ENCODE data around the gene NEK6.

NEK6 gene

GRCh38 chr9:124386201-124386600, 128.5 kb downstream of the NEK6 start:
- Mint-ChIP-seq H3K4me3 (no peak overlapping the region), H3K27ac (no peak overlapping the region), H3K9me3 (no peaks in the 10 kb centered on the region), H3K36me3 (ENCODE audit: low read depth) (peaks cover 12% of the 10 kb centered on the region), H3K4me1 (ENCODE audit: low read depth) (peaks cover 7% of the 10 kb centered on the region), H3K27me3 (ENCODE audit: low read depth) (no peaks in the 10 kb centered on the region)

DNA sequence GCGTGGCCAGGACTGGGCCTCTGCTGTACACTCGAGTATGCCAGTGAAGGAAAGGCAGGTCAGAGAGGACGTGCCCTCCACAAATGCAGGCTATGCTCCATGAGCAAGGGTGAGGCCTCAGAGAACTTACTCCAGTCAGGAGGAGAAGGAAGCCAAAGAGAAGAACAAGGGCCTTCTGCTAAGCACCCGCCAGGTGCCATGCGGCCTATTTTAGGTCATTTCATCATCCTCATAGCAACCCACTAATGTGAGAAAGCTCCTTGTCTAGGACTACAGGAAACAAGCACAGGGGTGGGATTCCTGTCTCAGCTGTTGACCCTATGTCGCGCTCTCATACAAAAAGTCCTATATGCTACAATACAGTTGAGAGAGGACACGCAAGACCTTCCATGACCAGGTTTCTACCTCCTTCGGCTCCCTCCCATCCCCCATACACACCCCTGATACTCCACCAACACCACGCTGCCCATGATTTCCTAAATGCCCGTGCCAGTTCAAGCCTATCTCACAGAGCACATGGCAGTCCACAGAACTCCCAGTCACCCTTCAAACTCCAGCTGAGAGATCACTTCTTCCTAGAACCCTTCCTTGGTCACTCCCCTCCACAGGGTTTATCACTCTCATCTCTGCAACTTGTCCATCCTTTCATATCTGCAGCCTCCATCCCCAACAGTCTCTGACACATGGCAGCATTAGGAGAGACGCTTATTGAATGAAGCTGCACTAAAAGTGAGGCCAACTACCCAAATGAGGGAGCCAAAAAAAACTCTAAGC, 130.7 kb downstream of the NEK6 start:
- H3K27me3 Mint-ChIP-seq (ENCODE audit: low read depth), result no peaks in the 10 kb centered on the region
- H3K9me3 Mint-ChIP-seq, result no peaks in the 10 kb centered on the region
- no peak overlapping the region for H3K27ac Mint-ChIP-seq
- H3K36me3 Mint-ChIP-seq (ENCODE audit: low read depth), result peaks cover 5% of the 10 kb centered on the region
- H3K4me3 Mint-ChIP-seq, result no peak overlapping the region
- H3K4me1 Mint-ChIP-seq (ENCODE audit: low read depth), result peaks cover 7% of the 10 kb centered on the region

DNA sequence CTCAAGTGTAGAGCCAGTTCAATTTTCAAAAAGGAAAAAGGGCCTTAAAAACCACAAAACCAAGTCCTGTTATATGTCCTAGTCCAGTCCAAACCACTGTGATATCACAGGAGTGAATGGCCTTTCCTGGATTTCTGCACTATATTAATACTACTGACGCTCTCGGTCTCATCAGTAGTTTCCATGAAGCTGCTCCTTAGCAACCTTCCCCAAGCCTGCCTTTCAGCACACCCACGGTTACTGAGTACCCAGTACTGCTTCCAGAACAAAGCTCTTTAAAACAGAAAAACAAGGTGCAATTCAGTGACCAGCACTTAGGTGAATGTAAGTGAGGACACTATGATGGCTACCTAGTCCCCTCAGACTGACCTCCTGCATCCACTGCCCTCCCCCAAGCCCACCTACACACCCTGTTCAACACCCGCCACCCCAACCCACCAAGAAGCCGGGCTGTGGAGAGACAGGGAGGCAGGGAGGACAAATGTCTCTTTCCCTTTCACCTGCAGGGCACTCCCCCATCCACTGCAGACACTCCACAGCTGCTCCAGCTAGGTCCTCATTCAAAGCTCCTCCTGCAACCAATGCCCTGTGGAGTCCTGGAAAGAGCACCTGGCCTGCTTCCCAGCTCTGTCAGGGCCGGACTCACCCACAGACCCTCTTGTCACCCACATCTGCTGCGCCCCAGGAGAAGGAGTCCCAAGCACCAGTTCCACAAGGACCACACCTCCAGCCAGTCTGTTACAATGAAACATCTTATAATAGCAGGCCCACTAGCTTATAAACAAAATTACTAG, 131.6 kb downstream of the NEK6 start:
- H3K27me3 Mint-ChIP-seq (ENCODE audit: low read depth), result no peaks in the 10 kb centered on the region
- H3K4me3 Mint-ChIP-seq, result no peak overlapping the region
- peaks cover 12% of the 10 kb centered on the region for H3K4me1 Mint-ChIP-seq (ENCODE audit: low read depth)
- H3K27ac Mint-ChIP-seq, result no peak overlapping the region
- H3K9me3 Mint-ChIP-seq, result no peaks in the 10 kb centered on the region
- H3K36me3 Mint-ChIP-seq (ENCODE audit: low read depth), result peaks cover 4% of the 10 kb centered on the region

DNA sequence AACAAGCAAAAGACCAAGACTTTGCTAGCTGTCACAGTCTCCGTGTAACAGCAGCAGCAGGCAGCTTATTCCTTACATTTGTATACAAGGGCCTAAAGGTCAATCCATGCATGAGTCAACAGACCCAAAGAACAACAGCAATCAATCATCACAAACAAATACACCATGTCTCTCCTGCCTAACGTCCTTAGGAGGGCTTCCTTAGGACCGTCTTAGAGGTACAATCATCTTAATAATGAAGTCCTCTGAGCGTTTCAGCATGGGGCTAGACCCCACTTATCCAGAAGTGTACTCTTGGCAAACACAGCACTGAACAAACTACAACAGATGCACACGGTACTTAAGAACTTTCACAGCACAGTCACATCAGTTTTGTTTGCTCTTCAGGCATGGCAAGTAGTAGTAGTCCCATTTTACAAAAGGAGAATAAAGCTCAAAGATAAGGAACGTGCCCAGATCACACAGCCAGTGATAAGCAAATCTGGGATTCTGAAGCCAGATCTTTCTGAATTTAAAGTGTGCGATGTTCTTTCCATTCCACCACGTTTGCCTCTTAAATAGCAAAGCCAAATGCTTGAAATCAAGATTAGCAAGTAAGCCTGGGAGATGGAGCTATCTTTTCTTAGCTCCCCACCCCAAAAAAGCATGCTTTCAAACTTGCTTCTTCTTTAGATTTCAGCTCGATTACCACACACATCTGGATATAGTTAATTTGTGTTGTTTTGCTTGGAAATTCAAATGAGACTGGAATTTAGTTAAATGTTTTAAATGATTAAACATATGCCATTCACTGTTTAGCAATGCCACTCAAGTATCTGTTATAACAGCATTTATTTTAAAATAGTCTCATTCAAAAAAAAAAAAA, 133.3 kb downstream of the NEK6 start:
- Mint-ChIP-seq H3K27me3 (ENCODE audit: low read depth) (no peaks in the 10 kb centered on the region), H3K9me3 (no peaks in the 10 kb centered on the region), H3K36me3 (ENCODE audit: low read depth) (peaks cover 4% of the 10 kb centered on the region), H3K4me1 (ENCODE audit: low read depth) (peaks cover 20% of the 10 kb centered on the region), H3K27ac (no peak overlapping the region), H3K4me3 (no peak overlapping the region)

GRCh38 chr9:124392254-124392870, 134.6 kb downstream of the NEK6 start:
- Mint-ChIP-seq H3K27me3 (ENCODE audit: low read depth) (no peaks in the 10 kb centered on the region), H3K4me3 (no peak overlapping the region), H3K36me3 (ENCODE audit: low read depth) (peaks cover 8% of the 10 kb centered on the region), H3K9me3 (no peaks in the 10 kb centered on the region), H3K4me1 (ENCODE audit: low read depth) (peaks cover 20% of the 10 kb centered on the region), H3K27ac (no peak overlapping the region)

DNA sequence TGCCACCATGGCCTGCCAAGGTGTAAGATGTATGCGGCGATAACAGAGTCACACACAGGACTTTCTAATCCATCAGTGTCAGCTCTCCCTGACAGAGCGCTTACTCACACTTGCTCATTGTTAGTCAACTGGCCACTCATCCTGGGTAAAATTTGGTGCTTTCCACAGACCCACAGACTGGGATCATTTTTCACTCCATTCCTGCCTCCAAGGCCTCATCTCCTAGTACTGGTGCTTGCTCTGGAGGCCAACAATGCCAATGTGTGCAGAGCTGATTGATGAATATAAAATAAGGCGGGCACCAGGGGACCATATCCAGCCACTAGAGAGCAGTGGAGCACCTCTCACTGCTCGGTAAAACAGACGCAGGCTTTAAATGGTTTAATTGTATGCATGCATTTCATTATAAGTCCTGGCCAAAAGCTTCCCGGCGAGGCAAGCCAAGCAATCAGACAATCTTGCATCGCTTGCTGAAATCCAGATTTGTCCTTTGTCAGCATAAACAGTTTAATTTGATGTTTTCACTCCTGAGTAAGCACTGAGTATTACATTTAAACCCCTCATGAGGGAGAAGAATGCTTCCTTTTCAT, 135.2 kb downstream of the NEK6 start:
- H3K36me3 Mint-ChIP-seq (ENCODE audit: low read depth), result peaks cover 8% of the 10 kb centered on the region
- no peak overlapping the region for H3K4me3 Mint-ChIP-seq
- H3K27me3 Mint-ChIP-seq (ENCODE audit: low read depth), result no peaks in the 10 kb centered on the region
- H3K9me3 Mint-ChIP-seq, result no peaks in the 10 kb centered on the region
- H3K27ac Mint-ChIP-seq, result no peak overlapping the region
- H3K4me1 Mint-ChIP-seq (ENCODE audit: low read depth), result peaks cover 20% of the 10 kb centered on the region

DNA sequence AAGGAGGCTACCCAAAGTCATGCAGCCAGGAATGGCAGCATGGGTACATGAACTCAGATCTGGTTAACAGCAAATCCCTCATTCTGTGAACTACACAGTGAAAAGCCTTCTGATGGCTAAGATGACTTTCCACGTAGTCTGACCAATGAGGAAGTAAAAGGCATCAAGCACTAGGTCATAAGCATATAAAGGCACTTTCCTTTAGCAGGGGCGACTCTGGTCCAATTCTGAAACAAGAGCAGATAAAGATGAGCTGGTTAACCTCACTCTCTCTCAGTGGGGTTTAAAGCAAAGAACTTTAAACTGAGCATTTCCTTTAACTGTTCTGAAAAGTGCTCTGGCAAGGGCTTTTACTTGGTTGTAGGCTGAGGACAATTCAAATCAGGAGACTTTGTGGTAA, 136.4 kb downstream of the NEK6 start:
- H3K4me3 Mint-ChIP-seq, result no peak overlapping the region
- H3K27ac Mint-ChIP-seq, result peak overlapping the region; percentile 45
- H3K4me1 Mint-ChIP-seq (ENCODE audit: low read depth), result peaks cover 16% of the 10 kb centered on the region
- peaks cover 11% of the 10 kb centered on the region for H3K36me3 Mint-ChIP-seq (ENCODE audit: low read depth)
- no peaks in the 10 kb centered on the region for H3K9me3 Mint-ChIP-seq
- no peaks in the 10 kb centered on the region for H3K27me3 Mint-ChIP-seq (ENCODE audit: low read depth)

DNA sequence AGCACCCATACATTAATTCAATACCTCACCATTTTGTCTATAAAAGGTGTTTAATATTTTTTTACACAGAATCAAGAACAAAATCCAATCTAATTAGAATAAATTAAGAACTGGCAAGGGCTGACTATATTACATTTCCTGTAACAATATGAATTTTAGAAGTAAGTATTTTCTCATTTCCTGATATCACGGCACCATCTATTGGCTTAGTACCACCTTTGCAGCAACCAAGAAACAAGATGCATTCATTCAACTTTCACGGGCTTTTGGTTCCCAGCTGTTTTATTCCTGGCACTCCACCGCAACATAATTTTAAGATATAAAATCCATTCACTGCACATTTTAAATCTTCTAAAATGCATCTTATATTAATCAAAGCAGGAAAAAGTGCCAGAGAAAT, 136.8 kb downstream of the NEK6 start:
- H3K4me3 Mint-ChIP-seq, result no peak overlapping the region
- peaks cover 11% of the 10 kb centered on the region for H3K36me3 Mint-ChIP-seq (ENCODE audit: low read depth)
- no peaks in the 10 kb centered on the region for H3K27me3 Mint-ChIP-seq (ENCODE audit: low read depth)
- no peaks in the 10 kb centered on the region for H3K9me3 Mint-ChIP-seq
- peaks cover 16% of the 10 kb centered on the region for H3K4me1 Mint-ChIP-seq (ENCODE audit: low read depth)
- H3K27ac Mint-ChIP-seq, result no peak overlapping the region

DNA sequence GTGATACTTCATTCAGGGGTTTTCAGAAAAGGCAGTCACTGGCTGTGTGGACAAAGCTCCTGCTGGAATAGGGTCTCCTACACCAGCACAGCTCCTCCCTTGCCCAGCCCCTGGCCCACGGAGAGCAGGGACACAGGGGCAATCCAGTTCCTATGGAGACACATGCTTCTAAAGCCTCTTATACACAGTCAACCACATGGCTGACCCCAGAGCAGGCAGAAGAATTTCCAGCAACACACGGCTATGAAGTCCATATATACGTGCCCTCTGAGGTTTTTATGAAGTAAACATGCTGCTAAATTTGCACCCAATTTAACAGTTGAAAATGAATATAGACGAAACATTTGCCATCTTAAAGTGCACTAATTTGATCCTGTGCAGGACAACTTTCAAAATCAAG, 138.1 kb downstream of the NEK6 start:
- Mint-ChIP-seq H3K9me3 (no peaks in the 10 kb centered on the region), H3K36me3 (ENCODE audit: low read depth) (peaks cover 12% of the 10 kb centered on the region), H3K4me3 (no peak overlapping the region), H3K27me3 (ENCODE audit: low read depth) (no peaks in the 10 kb centered on the region), H3K27ac (no peak overlapping the region), H3K4me1 (ENCODE audit: low read depth) (peaks cover 15% of the 10 kb centered on the region)

- Mint-ChIP-seq H3K27ac (no peak overlapping the region), H3K27me3 (ENCODE audit: low read depth) (no peaks in the 10 kb centered on the region), H3K36me3 (ENCODE audit: low read depth) (peaks cover 19% of the 10 kb centered on the region), H3K4me3 (no peak overlapping the region), H3K9me3 (no peaks in the 10 kb centered on the region), H3K4me1 (ENCODE audit: low read depth) (peaks cover 12% of the 10 kb centered on the region)
Observed at GRCh38 chr9:124398191-124398935, 140.6 kb downstream of the NEK6 start.

DNA sequence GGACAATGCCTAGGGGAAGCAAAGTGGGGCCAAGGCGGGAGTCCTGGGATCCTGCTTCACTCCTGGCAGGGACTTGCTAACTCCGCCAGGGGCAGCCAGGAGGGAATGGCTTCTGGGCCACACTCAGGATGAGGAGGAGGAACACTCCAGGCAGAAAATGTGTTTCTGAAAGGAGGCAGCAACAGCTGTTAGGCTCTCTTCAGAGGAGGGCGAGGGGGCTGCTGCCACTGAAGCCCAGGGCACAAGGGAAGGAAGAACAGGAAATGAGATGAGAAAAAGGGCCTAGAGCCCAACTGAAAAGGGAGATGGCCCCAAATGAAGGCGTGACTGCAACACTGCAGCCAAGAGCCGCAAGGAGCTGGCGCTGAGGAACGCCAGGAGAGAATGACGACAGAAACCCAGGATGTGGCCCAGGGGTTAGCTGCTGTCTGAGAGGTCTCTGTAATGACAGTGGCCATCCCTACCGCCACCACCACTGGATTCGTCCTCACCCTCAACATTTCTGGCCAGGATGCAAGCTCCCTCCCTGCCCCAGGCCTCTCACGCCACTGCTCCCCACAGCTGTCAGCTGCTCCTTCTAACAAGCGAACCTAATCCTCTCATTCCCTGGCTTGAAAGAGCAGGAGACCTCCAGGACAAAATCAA, 141.7 kb downstream of the NEK6 start:
- Mint-ChIP-seq H3K36me3 (ENCODE audit: low read depth) (peaks cover 24% of the 10 kb centered on the region), H3K9me3 (no peaks in the 10 kb centered on the region), H3K27ac (no peak overlapping the region), H3K4me3 (no peak overlapping the region), H3K27me3 (ENCODE audit: low read depth) (no peaks in the 10 kb centered on the region), H3K4me1 (ENCODE audit: low read depth) (peaks cover 7% of the 10 kb centered on the region)

DNA sequence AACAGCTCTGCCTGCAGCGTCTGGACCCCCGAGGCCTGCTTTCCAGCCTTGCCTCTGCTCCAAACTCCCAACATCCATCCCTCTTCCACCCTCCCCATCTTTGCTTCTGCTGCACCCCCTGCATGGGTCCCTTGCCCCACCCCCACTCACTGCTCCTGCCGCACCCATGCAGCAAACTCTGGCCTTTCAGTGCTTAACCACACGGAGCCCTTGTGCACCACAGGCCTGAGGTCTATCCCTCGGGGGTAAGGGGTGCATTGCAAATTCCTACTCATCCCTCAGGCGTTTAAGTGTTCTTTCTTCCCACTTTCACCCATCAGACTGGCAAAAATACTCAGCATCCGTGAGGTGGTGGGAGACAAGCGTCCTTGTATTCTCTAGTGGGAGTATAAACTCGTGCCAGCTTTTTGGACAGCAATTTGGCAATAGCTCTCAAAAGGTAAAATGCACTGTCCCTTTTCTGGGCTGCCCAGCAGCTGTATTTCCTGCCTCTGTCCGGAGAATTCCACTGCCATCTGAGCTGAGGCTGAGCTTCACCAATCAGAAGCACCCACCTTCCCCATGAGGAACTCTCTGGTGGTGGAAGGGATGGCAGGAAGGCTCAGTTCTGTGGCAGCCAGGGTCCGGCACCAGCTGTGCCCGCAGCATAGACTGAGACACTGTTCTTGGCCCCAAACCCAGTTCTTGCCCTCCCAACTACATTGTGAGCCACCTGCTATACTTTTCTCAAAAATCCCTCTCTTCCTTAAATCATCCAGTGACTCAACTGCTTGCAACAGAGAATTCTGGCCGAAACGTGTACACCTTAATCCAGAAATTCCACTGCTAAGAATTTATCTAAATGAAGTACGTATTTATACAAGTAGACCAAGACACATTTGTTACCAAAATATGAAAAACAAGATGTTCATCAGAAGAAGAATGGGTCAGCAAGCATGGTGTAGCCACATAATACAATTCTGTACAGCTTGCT, 142.5 kb downstream of the NEK6 start:
- Mint-ChIP-seq H3K27ac (no peak overlapping the region), H3K4me3 (no peak overlapping the region), H3K4me1 (ENCODE audit: low read depth) (no peaks in the 10 kb centered on the region), H3K9me3 (no peaks in the 10 kb centered on the region), H3K36me3 (ENCODE audit: low read depth) (peaks cover 28% of the 10 kb centered on the region), H3K27me3 (ENCODE audit: low read depth) (no peaks in the 10 kb centered on the region)
